Fibroblast of skin of right biceps (primary cell): ENCODE results near the gene MYH3.
"Not testable (repeated sequence)": the region's sequence is repeated elsewhere in the genome, so short reads cannot be mapped to it uniquely, and the experiment has no call there.

Experiments used
- DNase-seq: peaks from one replicate; pipeline ENCODE4 v3.0.0-alpha.2; 2013

Gene MYH3

DNA sequence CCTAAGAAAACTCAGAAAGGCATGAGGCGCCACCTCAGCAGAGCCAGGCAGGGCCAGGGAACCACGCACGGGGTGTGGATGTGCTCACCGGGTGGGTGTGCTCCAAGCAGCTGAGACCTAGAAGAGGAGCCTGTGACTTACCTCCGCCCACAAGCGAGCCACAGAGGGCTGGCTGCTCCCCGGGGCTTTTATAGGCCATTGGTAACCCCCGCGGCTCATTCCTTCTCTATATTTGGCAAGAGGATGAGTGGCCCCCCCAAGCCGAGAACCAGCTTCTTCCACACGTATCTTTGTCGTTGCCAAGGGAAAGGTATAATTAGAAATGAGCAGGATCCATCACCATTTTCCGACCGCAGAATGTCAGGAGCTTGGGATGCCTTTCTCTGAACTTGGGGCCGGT is at the start of gene MYH3:
MYH3 (minus strand) TSS at position 162 of the 400 bp plus-strand sequence. CDS start 2,245 bp downstream, outside the sequence.
- no peak for DNase-seq

DNA sequence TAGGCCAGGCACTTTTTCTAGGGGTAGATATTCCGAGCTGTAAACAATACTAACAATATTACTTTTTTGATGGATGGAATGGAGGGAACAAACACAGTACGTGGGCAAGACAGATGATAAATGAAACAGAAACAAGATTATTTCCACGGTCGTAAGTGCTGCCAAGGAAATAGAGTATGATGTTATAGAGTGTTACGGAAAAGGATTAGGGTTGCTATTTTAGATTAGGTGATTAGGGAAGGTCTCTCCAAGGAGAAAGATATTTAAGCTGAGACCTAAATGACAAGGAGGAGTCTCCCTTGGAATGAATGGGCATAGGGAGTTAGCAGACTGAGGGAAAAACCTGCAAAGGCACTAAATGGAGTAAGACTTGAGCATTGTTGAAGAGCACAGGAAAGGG is 48.6 kb upstream of the MYH3 start:
- DNase-seq: no peak

DNA sequence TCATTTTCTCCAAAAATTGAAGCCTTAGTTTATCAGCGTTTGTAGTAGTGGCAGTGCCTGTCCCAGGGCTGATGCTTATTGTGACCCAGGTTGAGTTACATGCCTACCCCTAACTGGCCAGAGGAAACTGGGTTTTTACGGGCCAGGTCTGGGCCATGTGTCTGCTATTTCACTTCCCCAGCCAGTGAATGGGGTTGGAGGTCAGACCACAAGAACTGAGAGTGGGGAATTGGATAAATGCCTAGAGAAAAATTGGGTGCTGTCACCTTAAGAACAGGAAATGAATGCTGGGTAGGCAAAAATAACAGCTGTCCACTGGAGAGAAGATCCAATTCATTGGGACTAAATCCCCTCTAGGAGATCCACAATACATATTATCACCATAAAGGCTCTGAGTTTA is 45.5 kb upstream of the MYH3 start:
- DNase-seq: no peak

DNA sequence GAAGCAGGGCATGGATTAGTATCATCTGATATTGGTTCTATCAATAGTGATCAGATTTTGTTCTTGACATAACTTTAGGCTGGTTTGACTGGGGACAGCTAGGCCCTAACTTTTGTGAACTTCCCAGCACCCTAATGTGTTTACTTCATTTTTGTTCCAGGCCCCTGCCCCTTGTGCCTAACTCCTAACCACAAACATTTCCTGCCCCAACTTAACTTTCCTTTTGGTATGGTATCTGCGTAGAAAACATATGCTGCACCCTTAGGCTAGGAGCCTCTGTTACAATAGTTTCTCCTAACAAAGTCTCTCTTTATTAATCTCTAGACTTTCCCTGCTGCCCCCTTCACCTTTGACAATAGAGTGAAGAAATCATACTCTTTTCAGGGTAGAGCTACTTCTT is 42.7 kb upstream of the MYH3 start:
- no peak for DNase-seq

DNA sequence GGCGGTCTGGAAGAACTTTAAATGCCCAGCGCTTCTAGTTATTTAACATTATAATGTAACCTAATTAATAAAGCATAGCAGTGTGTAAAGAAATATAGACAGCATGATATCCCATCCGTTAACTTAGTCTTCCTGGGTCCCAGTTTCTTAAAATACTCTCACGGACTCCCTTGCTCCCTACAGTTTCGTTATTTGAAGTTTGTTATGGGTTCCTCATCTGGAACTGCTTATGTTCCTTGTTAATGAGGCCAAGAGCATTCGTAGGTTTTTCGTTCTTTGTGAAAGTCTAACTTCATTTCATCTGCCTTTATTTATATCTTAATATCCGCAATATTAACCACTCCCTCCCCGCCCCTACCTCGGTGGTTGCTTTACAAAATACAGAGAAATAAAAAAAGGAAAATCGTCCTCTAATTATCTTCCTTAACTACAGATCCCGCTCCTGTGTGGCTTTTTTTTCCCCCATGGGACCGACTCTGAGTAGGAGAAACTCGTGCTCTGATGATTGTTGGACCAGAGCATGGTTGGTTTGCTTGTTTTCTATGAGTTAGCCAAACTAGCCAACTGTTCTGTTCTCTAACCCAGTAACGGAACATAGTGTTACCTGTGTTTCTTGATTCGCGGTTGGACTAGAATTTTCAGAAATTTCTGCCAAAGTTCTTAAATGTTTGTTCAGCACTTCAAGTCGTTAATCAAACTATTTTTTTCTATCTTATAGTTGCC is 41.1 kb upstream of the MYH3 start:
- DNase-seq: peak; percentile 33

DNA sequence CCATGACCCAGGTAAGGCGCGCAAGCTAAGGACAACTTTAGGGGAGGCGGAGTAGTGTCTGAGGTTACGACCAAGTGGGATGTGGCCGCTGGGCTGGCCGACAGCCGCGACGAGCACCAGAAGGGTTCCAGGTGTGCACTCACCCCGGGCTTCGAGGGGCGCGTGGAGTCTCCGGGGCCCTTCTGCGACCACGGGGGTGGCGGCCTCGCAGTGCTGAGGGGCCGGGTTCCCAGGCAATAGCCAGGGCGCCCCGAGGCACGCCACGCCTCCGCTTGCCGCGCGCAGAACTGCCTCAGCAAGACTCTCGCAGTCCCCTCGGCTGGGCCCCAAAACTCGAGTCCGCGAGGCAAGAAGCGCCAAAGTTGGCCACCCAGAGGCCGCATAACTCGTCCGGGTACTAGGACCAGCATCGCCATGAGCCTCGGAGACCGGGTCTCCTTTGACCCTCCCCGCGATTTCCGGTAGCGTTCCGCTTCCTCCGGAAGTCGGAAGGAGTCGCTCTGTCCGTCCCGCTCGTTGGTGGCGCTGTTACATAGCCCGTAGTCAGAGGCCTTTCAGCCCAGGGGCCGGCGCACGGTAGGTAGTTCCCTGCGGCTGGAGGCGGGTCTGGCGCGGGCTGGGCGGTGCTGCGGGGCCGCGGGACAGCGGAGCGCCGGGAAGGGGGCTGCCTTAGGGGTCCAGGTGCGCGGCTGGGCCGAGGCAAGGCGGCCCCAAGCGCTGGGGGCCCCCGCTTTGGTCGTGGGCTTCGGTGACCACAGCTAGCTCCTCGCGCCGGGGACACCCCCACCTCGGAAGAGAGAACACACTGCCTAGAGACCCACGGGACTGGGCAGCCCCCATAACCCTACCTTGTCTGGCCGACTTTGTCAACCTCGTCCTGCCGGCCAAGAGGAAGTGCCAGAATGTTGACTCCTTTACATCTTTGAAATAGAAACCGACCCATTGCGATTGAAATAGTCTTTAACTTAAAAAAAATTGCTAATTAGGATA is 40.3 kb upstream of the MYH3 start, which contains the start of the genes ADPRM and SCO1:
ADPRM (plus strand) TSS at position 503 of the 990 bp plus-strand sequence. CDS start 7,333 bp downstream, outside the sequence.
SCO1 (minus strand) TSS at position 442 of the 990 bp plus-strand sequence; CDS start at position 416, 26 bp downstream.
- DNase-seq: peak; percentile 95

DNA sequence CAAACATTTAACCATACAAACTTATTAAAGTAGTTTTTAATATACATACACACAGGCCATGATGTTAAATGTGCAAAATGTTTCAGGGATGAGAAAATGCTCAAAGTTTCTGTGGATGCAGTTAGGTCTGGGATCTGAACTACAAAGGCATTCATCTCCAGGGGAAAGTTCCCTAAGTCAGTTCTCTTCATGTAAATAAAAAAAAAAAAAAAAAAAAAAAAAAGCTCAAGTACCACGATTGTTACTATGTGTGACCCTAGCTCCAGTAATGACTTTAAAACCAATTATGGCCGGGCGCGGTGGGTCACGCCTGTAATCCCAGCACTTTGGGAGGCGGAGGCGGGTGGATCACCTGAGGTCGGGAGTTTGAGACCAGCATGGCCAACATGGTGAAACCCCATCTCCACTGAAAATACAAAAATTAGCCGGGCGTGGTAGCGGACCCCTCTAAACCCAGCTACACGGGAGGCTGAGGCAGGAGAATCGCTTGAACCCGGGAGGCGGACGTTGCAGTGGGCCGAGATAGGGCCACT is 38.8 kb upstream of the MYH3 start:
- not testable (repeated sequence) for DNase-seq

DNA sequence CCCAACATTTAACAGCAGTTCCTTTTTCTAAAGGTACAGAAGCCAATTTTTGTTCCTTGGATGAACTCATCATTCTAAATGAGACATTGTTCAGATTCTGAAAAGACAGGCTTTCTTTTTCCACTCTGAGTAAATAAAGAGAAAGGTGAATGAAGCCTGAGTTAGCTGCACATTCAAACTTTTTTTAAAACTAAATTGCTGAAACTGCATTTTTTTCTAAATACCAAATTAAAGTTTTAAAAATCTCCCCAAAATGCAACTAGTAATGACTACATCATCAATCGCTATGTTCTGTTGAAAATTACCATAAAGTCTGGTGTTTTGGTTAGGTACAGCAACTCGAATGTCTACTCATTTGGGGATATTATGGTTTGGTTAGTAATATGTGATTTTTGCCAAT is 30.4 kb upstream of the MYH3 start:
- DNase-seq: no peak

DNA sequence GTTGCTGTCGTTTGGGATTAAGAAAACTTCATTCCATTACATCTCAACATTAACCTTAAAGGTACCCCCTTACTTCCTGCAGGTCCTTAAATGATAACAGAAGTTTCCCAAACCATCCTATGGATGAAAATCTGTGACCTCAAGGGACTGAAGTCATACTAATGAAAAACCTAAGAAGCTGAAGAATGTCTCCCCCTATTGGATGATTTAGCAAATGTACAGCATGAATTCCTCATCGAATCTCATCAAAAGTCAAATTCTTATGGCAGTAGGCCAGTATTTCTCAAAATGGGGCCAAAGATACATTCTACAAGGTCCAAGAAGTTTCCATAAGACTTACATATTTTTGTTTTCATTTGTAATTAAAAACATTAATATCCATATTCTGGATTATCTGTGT is 26.7 kb upstream of the MYH3 start:
- DNase-seq: peak; percentile 48

DNA sequence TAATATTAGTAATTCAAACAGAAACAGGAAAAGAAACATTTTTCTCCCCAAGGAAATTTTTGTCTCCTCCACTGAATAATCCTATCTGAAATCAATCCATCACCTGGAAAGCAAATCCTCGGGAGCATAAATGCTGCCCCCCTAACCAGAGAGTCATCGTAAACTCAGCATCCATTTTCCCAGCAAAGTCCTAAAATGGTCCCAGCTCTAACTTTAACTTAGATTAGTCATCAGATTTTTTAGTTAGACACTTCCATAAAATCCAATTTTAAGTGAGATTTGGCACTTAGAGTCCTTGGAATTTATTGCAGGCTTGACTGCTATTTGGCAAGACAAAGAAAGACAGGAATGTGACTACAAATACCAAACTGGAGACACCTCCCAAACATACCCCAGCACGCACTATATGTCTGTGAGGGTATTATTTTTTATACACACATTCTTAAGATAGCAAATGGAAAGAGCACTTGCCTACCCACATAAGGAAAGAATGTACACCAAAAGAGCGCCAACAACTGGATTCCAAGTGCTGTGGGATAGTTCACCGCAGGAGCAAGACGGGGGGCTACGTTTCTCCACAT is 24.8 kb upstream of the MYH3 start:
- DNase-seq: peak; percentile 92

DNA sequence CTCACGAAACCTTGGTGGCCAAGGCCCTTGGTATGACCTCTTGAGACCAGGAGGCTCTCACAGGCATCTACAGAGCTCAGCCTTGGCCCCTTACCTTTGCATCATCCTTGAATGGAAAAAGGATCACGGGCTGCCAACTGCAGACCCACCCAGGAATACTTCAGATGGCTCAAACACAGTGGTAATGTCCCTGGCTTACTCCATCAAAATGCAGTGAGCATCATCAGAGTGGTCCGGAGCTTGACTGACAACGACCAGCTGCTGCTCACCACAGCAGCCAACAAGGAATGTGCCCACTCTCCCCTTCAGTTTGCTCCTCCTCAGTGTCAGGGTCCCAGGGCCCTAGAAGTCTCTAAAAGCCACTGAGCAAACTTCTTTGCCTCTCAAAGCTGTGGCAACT is 17.6 kb upstream of the MYH3 start:
- DNase-seq: no peak

DNA sequence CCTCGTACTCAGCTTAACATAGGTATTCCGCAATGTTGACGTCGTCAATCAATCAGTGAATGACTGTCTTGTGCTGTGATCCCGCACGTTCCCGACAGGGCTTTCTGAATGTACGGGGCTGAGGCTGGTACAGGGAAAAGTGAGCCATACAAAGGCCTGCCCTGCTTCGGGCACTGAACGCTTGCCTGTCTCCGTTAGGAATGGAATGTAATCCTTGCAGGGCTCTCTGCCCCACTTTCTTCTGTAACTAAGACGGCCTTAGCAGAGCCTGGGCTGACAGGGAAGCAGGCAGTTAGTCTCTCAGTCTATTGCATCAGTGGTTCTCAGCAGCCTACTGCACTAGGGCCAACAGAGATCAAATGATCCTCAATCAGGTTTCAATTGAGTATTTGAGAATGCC is 16.2 kb upstream of the MYH3 start:
- no peak for DNase-seq

DNA sequence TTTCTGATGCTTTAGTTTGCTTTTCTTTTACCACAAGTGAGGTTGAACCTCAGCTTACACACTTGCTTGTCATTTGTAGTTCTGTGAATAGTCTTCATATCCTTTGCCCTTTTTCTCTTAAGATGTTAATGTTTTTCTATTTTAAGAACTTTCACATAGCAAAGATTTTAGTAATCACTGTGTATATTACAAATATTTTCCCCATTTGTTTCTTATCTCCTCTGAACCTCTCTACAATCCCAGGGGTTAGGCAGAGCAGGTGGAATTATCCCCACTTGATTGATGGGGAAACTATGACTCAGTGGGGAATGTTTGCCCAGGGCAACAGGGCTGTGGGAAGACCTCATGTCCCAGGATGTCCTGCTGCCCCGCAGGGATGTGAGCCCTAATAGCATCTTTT is 11.7 kb upstream of the MYH3 start:
- peak; percentile 67 for DNase-seq

DNA sequence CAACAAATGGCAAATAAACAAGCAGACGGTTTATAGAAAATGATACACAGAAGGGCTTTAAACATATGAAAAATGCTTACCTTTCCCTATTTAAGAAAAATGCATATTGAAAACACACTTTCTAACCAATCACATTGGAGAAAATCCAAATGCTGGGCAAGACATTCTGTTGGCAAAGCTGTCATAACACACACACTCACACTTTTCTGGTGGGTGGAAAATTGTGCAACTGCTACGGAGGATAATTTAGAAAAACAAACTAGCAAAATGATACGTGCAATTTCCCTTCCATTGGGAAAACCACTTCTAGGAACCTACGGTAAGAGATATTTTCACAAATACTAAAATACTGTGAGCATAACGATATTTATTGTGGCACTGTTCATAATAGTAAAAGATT is 9.8 kb upstream of the MYH3 start:
- no peak for DNase-seq

DNA sequence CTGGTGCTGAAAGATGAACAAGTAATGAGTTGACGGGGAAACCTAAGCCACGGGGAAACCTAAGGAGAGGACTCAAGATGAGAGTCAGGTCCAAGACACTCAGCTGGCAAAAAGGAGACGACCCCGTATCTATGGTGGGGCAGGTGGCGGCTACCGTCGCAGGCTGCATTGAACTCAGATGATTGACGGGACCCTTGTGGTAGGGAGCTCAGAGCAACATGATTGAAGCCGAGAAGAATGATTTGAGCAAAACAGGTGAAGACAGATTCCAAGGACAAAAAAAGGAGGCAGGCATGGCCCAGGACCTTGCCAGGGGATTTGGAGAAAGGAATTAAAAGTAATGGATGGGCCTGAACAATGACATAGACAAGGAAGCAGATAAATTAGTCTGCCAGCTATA is 7.5 kb upstream of the MYH3 start:
- DNase-seq: no peak

DNA sequence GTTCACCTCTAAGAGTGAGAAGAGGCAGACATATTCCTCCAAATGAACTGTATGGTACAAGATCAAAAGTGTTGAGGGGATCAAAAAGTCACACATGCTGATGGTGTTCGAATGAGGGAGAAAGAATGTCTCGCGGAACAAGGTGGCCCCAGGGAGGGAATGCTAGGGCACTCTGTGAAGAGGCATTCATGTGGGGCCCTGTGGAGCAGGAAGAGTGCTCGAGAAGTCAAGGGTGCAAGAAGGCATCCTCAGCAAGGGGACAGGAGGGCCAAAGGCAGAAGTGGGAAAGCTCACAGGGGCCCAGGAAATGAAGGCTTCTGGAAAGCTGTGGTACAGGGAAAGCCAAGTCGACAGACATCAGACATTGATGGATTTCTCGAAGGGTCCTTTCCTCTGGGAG is 6.1 kb upstream of the MYH3 start:
- no peak for DNase-seq

DNA sequence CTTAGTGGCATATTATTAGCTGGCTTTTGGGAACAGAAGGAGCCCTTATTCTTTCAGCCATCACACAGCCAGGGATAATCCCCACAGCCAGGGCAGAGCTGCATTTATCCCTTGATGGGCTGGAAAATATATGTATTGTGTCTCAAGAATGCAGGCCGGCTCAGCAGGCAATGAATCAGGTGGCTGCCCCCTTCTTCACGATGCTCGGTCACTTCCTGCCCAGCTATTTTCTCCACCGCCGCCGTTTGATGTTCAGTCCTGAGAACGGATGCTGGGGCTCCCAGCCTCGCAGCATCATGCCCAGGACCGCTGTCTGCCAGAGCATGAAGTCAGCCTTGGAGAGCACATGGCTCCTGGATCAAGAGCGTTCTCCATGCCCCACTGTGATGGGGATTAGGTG is 4.3 kb upstream of the MYH3 start:
- DNase-seq: no peak

DNA sequence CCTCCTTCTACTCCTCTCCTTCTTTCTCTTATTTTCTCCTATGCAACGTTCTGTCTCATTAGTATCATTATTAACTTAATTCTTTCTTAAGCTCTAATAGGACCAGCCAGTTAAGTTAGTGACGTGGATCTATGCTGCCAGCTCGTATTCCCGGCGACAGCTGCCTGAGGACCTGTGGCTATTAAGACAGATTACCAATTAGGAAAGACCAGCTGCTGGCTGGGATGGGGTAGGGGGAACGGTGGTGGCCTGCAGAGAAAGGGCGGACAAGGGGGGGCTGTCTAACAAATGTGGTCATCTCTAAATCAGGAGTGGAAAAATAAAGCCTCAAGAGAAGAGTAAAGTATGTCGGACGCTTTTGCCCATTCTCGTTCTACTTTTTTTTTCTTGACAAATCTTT is 770 bp upstream of the MYH3 start:
- no peak for DNase-seq

DNA sequence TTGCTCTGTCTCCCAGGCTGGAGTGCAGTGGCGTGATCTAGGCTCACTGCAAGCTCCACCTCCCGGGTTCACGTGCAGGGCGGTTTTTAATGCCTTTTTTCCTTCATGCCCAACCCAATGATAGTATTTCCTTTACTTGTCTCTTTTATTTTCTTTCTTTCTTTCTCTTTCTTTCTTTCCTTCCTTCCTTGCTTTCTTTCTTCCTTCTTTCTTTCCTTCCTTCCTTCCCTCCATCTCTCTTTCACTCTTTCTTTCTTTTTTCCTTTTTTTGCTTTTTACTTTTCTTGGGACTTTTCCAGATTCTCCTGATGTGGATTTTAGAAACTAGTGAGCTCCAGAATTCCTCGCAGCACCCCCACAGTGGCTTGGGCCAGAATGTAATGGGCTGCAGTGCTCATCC is 3.1 kb downstream of the MYH3 start:
- DNase-seq: no peak

DNA sequence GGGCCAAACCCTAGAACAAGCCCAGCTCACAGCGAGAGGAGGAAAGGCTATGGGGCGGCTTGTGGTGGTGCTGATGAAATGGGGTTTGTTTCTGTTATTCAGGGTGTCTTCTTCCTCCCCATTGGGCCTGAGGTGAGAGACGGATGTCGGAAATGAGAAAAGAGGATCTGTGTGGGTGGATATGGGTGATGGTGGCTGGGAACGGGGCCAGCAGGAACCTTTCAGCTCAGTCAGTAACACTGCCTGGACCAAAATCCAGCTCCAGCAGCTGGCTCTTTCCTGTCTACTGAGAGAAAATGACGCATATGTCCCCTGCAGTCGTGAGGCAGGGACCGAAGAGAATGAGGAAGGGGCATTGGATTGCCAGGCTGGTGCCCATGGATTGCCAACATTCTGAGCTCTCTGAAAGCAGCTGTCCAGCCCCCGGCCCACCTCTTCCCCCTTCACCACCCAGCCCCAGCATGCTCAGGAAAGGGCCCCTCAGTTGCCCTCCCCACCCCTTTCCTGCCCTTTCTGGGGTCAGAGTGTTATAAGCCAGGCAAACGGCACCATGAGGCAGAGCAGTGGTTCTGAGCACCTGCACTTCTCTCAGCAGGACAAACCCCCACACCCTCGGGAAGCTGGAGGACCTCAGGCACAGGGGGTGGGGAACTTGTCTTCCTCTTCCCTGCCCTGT is 4.0 kb downstream of the MYH3 start:
- DNase-seq: no peak

DNA sequence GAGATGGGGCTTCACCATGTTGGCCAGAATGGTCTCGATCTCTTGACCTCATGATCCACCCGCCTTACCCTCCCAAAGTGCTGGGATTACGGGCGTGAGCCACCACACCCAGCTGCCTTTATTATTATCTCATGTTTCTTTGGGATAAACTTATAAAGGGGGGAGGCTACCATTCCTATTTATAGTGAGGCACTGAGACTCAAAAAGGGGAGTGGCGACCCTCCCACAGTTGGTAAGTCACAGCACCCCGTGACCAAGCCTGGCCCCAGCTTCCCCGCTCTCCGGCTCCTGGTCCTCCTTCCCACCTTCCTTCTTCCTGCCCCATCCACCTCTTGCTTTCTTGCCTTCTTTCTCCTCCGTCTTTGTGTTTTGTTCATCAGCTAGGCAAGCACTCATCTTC is 5.2 kb downstream of the MYH3 start:
- DNase-seq: no peak

DNA sequence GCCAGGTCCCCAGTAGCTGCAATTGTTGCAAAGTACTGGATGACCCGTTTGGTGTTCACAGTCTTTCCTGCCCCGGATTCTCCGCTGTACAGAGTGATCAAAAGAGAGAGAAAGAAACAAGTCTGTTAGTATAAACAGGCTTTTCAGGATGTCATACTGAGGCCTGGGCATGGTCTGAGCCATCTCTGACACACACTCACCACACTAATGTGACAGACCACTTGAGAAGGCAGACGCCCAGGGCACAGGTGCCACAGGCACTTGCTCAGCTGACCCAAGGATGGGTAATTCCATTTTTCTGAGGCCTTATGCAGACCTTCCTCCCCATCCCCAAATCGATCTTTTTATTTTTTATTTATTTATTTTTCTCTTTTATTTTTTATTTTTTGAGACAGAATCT is 7.5 kb downstream of the MYH3 start:
- DNase-seq: no peak

DNA sequence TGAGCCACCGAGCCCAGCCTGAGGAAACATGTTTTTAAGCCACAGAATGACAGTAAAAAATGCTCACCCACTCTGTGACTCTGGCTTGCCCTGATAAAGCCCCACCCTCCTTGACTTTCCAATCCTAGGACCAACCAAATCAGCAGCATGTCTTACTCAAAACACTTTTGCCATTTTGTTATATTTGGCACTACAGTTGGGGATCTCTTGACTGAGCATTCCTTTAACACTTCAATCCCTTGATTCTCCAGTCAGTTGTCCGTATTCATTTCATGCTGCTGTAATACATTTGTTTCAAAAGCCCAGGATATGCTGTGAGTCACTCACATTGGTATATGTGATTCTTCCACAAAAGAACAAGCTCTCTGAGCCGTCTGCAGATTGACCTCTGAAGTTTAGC is 8.2 kb downstream of the MYH3 start:
- DNase-seq: peak; percentile 57
